HepG2 (cell line): Measurements from ENCODE around the gene BANP.

Experiments used
- GABPB1 ChIP-seq: IDR thresholded peaks from 2 replicates; pipeline ENCODE4 v1.6.1; 2016; ENCODE audit warnings: mild to moderate bottlenecking, missing genetic modification reagents, moderate library complexity, missing compliant biosample characterization
- POLR2A ChIP-seq, 2 experiments: IDR thresholded peaks; 2 replicates each; pipeline ENCODE4 v1.6.1; 2011; ENCODE audit warnings: low read depth in 2 of 2, low read length in 2 of 2, mild to moderate bottlenecking in 1 of 2, moderate library complexity in 1 of 2; ENCODE audit not compliant: insufficient read depth in 1 of 2
- POLR2AphosphoS5 ChIP-seq: IDR thresholded peaks from 2 replicates; pipeline ENCODE4 v1.6.1; 2012; ENCODE audit warnings: low read depth, low read length
- TBL1XR1 ChIP-seq: fragments of 150-350 bp; IDR thresholded peaks from 2 replicates; pipeline ENCODE4 v1.6.1; 2014; ENCODE audit warnings: borderline replicate concordance, low read length; ENCODE audit not compliant: partially characterized antibody
- TF ChIP-seq, protein P1 (sequence below): sonication (generic); formaldehyde crosslinking; IDR thresholded peaks from 2 replicates; pipeline ENCODE4 v1.5.0; 2020; ENCODE audit warnings: mild to moderate bottlenecking, missing genetic modification reagents, moderate library complexity
- TF ChIP-seq, protein P2 (sequence below): IDR thresholded peaks from 2 replicates; pipeline ENCODE4 v1.6.1; 2012; ENCODE audit warnings: low read length, improper control_type of control experiment
- TF ChIP-seq, protein P3 (sequence below), 2 experiments: IDR thresholded peaks; 2 replicates each; pipeline ENCODE4 v1.6.1; 2011 to 2012; ENCODE audit warnings: low read length in 2 of 2, borderline replicate concordance in 1 of 2, low read depth in 1 of 2, mild to moderate bottlenecking in 1 of 2, moderate library complexity in 1 of 2
- TF ChIP-seq, protein P4 (sequence below): sonication (generic); formaldehyde crosslinking; IDR thresholded peaks from 2 replicates; pipeline ENCODE4 v1.4.0; 2020; ENCODE audit warnings: missing genetic modification reagents
- TF ChIP-seq, protein P5 (sequence below): IDR thresholded peaks from 2 replicates; pipeline ENCODE4 v1.6.1; 2016; ENCODE audit warnings: mild to moderate bottlenecking

DNA sequence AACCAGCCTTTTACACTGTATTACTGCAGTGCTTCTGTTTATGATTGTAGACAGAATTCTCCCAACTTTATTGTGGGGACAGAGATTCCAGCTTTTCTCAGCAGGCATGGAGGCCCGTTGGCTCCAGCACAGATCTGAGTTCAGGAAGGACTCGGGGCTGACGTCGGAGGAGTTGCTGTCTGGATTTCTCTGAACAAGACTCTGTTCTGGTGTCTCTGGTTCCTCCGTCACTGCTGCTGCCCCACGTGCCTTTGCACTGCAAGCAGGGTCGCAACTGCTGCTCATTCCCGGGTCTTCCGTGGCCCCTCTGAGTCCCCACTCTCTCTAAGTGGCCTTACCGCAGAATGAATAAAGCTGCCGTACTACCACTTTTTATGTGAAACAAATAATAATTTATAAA lies 88.4 kb downstream of the BANP start:
- TF ChIP-seq GABPB1 (CRISPR knock-in tag): no peak
- TF ChIP-seq, protein P1, sequence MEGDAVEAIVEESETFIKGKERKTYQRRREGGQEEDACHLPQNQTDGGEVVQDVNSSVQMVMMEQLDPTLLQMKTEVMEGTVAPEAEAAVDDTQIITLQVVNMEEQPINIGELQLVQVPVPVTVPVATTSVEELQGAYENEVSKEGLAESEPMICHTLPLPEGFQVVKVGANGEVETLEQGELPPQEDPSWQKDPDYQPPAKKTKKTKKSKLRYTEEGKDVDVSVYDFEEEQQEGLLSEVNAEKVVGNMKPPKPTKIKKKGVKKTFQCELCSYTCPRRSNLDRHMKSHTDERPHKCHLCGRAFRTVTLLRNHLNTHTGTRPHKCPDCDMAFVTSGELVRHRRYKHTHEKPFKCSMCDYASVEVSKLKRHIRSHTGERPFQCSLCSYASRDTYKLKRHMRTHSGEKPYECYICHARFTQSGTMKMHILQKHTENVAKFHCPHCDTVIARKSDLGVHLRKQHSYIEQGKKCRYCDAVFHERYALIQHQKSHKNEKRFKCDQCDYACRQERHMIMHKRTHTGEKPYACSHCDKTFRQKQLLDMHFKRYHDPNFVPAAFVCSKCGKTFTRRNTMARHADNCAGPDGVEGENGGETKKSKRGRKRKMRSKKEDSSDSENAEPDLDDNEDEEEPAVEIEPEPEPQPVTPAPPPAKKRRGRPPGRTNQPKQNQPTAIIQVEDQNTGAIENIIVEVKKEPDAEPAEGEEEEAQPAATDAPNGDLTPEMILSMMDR (CRISPR knock-in tag): no peak
- TF ChIP-seq TBL1XR1: no peak
- TF ChIP-seq, protein P2, sequence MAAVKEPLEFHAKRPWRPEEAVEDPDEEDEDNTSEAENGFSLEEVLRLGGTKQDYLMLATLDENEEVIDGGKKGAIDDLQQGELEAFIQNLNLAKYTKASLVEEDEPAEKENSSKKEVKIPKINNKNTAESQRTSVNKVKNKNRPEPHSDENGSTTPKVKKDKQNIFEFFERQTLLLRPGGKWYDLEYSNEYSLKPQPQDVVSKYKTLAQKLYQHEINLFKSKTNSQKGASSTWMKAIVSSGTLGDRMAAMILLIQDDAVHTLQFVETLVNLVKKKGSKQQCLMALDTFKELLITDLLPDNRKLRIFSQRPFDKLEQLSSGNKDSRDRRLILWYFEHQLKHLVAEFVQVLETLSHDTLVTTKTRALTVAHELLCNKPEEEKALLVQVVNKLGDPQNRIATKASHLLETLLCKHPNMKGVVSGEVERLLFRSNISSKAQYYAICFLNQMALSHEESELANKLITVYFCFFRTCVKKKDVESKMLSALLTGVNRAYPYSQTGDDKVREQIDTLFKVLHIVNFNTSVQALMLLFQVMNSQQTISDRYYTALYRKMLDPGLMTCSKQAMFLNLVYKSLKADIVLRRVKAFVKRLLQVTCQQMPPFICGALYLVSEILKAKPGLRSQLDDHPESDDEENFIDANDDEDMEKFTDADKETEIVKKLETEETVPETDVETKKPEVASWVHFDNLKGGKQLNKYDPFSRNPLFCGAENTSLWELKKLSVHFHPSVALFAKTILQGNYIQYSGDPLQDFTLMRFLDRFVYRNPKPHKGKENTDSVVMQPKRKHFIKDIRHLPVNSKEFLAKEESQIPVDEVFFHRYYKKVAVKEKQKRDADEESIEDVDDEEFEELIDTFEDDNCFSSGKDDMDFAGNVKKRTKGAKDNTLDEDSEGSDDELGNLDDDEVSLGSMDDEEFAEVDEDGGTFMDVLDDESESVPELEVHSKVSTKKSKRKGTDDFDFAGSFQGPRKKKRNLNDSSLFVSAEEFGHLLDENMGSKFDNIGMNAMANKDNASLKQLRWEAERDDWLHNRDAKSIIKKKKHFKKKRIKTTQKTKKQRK: no peak
- TF ChIP-seq, protein P3, sequence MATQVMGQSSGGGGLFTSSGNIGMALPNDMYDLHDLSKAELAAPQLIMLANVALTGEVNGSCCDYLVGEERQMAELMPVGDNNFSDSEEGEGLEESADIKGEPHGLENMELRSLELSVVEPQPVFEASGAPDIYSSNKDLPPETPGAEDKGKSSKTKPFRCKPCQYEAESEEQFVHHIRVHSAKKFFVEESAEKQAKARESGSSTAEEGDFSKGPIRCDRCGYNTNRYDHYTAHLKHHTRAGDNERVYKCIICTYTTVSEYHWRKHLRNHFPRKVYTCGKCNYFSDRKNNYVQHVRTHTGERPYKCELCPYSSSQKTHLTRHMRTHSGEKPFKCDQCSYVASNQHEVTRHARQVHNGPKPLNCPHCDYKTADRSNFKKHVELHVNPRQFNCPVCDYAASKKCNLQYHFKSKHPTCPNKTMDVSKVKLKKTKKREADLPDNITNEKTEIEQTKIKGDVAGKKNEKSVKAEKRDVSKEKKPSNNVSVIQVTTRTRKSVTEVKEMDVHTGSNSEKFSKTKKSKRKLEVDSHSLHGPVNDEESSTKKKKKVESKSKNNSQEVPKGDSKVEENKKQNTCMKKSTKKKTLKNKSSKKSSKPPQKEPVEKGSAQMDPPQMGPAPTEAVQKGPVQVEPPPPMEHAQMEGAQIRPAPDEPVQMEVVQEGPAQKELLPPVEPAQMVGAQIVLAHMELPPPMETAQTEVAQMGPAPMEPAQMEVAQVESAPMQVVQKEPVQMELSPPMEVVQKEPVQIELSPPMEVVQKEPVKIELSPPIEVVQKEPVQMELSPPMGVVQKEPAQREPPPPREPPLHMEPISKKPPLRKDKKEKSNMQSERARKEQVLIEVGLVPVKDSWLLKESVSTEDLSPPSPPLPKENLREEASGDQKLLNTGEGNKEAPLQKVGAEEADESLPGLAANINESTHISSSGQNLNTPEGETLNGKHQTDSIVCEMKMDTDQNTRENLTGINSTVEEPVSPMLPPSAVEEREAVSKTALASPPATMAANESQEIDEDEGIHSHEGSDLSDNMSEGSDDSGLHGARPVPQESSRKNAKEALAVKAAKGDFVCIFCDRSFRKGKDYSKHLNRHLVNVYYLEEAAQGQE (IDR thresholded peaks at IDR 0.05; ENCODE audit: borderline replicate concordance in 1 of 2, low read depth in 1 of 2, low read length in 2 of 2): no peak
- TF ChIP-seq POLR2A (IDR thresholded peaks at IDR 0.05; ENCODE audit: insufficient read depth in 1 of 2, low read depth in 2 of 2, low read length in 2 of 2): no peak
- no peak for TF ChIP-seq POLR2AphosphoS5
- TF ChIP-seq, protein P4, sequence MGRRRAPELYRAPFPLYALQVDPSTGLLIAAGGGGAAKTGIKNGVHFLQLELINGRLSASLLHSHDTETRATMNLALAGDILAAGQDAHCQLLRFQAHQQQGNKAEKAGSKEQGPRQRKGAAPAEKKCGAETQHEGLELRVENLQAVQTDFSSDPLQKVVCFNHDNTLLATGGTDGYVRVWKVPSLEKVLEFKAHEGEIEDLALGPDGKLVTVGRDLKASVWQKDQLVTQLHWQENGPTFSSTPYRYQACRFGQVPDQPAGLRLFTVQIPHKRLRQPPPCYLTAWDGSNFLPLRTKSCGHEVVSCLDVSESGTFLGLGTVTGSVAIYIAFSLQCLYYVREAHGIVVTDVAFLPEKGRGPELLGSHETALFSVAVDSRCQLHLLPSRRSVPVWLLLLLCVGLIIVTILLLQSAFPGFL (CRISPR knock-in tag): no peak
- TF ChIP-seq, protein P5, sequence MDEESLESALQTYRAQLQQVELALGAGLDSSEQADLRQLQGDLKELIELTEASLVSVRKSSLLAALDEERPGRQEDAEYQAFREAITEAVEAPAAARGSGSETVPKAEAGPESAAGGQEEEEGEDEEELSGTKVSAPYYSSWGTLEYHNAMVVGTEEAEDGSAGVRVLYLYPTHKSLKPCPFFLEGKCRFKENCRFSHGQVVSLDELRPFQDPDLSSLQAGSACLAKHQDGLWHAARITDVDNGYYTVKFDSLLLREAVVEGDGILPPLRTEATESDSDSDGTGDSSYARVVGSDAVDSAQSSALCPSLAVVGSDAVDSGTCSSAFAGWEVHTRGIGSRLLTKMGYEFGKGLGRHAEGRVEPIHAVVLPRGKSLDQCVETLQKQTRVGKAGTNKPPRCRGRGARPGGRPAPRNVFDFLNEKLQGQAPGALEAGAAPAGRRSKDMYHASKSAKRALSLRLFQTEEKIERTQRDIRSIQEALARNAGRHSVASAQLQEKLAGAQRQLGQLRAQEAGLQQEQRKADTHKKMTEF (CRISPR knock-in tag): no peak
